ENCODE data around the gene PIK3R6. TPM values are rescaled to one million over a fixed set of nuclear protein-coding genes. Genes with fewer than 3 reads are reported as not detected.

PIK3R6 gene
- polyA plus RNA-seq, 1 of the 3 experiments (the other 2 are of a cell fraction) = 0.03 TPM

GRCh38 chr17:8884336-8884990 is 17.0 kb upstream of the PIK3R6 start:
- no peak for DNase-seq
- Histone ChIP-seq H3K27me3 (ENCODE audit: insufficient read depth) (peaks cover 35% of the 10 kb centered on the region), H3K27ac (ENCODE audit: low read depth in 2 of 2, low read length in 1 of 2) (no peak overlapping the region), H3K9me2 (no peaks in the 10 kb centered on the region), H3K36me3 (replicated peaks in 1 of 2; ENCODE audit: control insufficient read depth in 1 of 2, insufficient read depth in 2 of 2, low read length in 1 of 2) (no peaks in the 10 kb centered on the region), H3F3A (replicated peaks; ENCODE audit: insufficient read depth) (no peaks in the 10 kb centered on the region), H4K20me1 (ENCODE audit: insufficient read depth) (no peaks in the 10 kb centered on the region), H3K9me3 (no peaks in the 10 kb centered on the region), H3K4me3 (ENCODE audit: low read depth in 2 of 2, low read length in 1 of 2) (no peak overlapping the region), H2AFZ (ENCODE audit: low read depth) (no peak overlapping the region), H3K4me2 (no peak overlapping the region), H3K4me1 (ENCODE audit: control insufficient read depth in 1 of 2, insufficient read depth in 2 of 2, low read depth in 1 of 2, low read length in 1 of 2) (no peaks in the 10 kb centered on the region), H3K79me2 (ENCODE audit: insufficient read depth) (no peaks in the 10 kb centered on the region), H3K9ac (no peak overlapping the region)
- CTCF ChIA-PET = interaction anchor here (1.0 kb wide), 1 partner anchor 10 kb away, joined by 4 read pairs; no protein-coding TSS in a partner anchor
- TF ChIP-seq RFX5 (IDR thresholded peaks at IDR 0.05; ENCODE audit: low read length) = no peak
- no peak for TF ChIP-seq TEAD4 (IDR thresholded peaks at IDR 0.05; ENCODE audit: borderline replicate concordance, insufficient read depth)
- TF ChIP-seq REST (IDR thresholded peaks at IDR 0.05; ENCODE audit: low read depth, low read length) = no peak
- TF ChIP-seq EZH2phosphoT487 (IDR thresholded peaks at IDR 0.05; ENCODE audit: borderline replicate concordance, low read depth) = no peak
- no peak for TF ChIP-seq JUND (IDR thresholded peaks at IDR 0.05)
- no peak for TF ChIP-seq EP300 (IDR thresholded peaks at IDR 0.05; ENCODE audit: borderline replicate concordance in 1 of 2, low read depth in 1 of 2, low read length in 1 of 2)
- TF ChIP-seq NRF1 (IDR thresholded peaks at IDR 0.05; ENCODE audit: low read depth, low read length) = no peak
- TF ChIP-seq FOSL2 (IDR thresholded peaks at IDR 0.05; ENCODE audit: borderline replicate concordance, low read depth) = no peak
- TF ChIP-seq, protein P1, sequence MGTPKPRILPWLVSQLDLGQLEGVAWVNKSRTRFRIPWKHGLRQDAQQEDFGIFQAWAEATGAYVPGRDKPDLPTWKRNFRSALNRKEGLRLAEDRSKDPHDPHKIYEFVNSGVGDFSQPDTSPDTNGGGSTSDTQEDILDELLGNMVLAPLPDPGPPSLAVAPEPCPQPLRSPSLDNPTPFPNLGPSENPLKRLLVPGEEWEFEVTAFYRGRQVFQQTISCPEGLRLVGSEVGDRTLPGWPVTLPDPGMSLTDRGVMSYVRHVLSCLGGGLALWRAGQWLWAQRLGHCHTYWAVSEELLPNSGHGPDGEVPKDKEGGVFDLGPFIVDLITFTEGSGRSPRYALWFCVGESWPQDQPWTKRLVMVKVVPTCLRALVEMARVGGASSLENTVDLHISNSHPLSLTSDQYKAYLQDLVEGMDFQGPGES (IDR thresholded peaks at IDR 0.05; ENCODE audit: low read depth, low read length) = no peak
- POLR2A ChIA-PET = no interaction called here
- WGBS (ENCODE audit: low lambda C conversion rate) = 42% methylated on average over 16 of the region's 16 CpGs

GRCh38 chr17:8883353-8883752 is 15.9 kb upstream of the PIK3R6 start:
- ChIA-PET POLR2A (no interaction called here), CTCF (interaction anchor here (0.6 kb wide), 1 partner anchor 178 kb away, joined by 3 read pairs; no protein-coding TSS in a partner anchor)
- no peaks in the 10 kb centered on the region for H3K79me2 ChIP-seq (ENCODE audit: insufficient read depth)
- no peaks in the 10 kb centered on the region for H3F3A ChIP-seq (replicated peaks; ENCODE audit: insufficient read depth)
- no peaks in the 10 kb centered on the region for H3K9me2 ChIP-seq
- WGBS (ENCODE audit: low lambda C conversion rate) = 13% methylated on average over 4 of the region's 4 CpGs
- H3K4me1 ChIP-seq (ENCODE audit: control insufficient read depth in 1 of 2, insufficient read depth in 2 of 2, low read depth in 1 of 2, low read length in 1 of 2) = no peaks in the 10 kb centered on the region
- no peak overlapping the region for H3K4me2 ChIP-seq
- no peak for DNase-seq
- H3K9ac ChIP-seq = no peak overlapping the region
- H4K20me1 ChIP-seq (ENCODE audit: insufficient read depth) = no peaks in the 10 kb centered on the region
- H3K4me3 ChIP-seq (ENCODE audit: low read depth in 2 of 2, low read length in 1 of 2) = no peak overlapping the region
- H3K36me3 ChIP-seq (replicated peaks in 1 of 2; ENCODE audit: control insufficient read depth in 1 of 2, insufficient read depth in 2 of 2, low read length in 1 of 2) = no peaks in the 10 kb centered on the region
- no peaks in the 10 kb centered on the region for H3K9me3 ChIP-seq
- no peak overlapping the region for H2AFZ ChIP-seq (ENCODE audit: low read depth)
- no peak overlapping the region for H3K27ac ChIP-seq (ENCODE audit: low read depth in 2 of 2, low read length in 1 of 2)
- H3K27me3 ChIP-seq (ENCODE audit: insufficient read depth) = peaks cover 46% of the 10 kb centered on the region
- TF ChIP-seq ELF1 (IDR thresholded peaks at IDR 0.05) (no peak), TEAD4 (IDR thresholded peaks at IDR 0.05; ENCODE audit: borderline replicate concordance, insufficient read depth) (no peak), REST (IDR thresholded peaks at IDR 0.05; ENCODE audit: low read depth, low read length) (no peak), RXRA (IDR thresholded peaks at IDR 0.05; ENCODE audit: borderline replicate concordance, low read depth) (no peak), GABPA (IDR thresholded peaks at IDR 0.05; ENCODE audit: low read depth) (no peak), RAD21 (IDR thresholded peaks at IDR 0.05; ENCODE audit: low read length) (no peak), YY1 (IDR thresholded peaks at IDR 0.05; ENCODE audit: low read depth) (no peak), FOXJ3 (CRISPR knock-in tag; IDR thresholded peaks at IDR 0.05) (no peak)
- TF ChIP-seq, protein P2, sequence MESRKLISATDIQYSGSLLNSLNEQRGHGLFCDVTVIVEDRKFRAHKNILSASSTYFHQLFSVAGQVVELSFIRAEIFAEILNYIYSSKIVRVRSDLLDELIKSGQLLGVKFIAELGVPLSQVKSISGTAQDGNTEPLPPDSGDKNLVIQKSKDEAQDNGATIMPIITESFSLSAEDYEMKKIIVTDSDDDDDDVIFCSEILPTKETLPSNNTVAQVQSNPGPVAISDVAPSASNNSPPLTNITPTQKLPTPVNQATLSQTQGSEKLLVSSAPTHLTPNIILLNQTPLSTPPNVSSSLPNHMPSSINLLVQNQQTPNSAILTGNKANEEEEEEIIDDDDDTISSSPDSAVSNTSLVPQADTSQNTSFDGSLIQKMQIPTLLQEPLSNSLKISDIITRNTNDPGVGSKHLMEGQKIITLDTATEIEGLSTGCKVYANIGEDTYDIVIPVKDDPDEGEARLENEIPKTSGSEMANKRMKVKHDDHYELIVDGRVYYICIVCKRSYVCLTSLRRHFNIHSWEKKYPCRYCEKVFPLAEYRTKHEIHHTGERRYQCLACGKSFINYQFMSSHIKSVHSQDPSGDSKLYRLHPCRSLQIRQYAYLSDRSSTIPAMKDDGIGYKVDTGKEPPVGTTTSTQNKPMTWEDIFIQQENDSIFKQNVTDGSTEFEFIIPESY (IDR thresholded peaks at IDR 0.05; ENCODE audit: borderline replicate concordance, low read depth) = no peak
